Upper lobe of left lung (tissue), 6 donors: ENCODE measurements around the gene TRPC4. TPM values are rescaled to one million over a fixed set of nuclear protein-coding genes. Genes with fewer than 3 reads are reported as not detected.
A peak's percentile ranks its signal among the peaks of the same experiment; 100 is the strongest.

Experiments
- ATAC-seq, 2 donors: fragments of 200-7000 bp; cut with Tn5 transposase; one replicate each; pipeline ENCODE4 v1.9.1; 2022; ENCODE audit warnings: mild to moderate bottlenecking in 2 of 2, moderate library complexity in 2 of 2; ENCODE audit not compliant: low FRiP score in 2 of 2
- DNase-seq, 2 donors: peaks; one replicate each; pipeline ENCODE4 v3.0.0-alpha.2; 2019 to 2020
- H3K27ac ChIP-seq, 4 donors: fragments of 200-600 bp; sonication (generic); one replicate each; pipeline ENCODE4 v1.5.1; 2016 to 2019
- H3K27me3 ChIP-seq, 4 donors: fragments of 200-600 bp; sonication (generic); one replicate each; pipeline ENCODE4 v1.5.1; 2017 to 2019
- H3K36me3 ChIP-seq, 4 donors: fragments of 200-600 bp; sonication (generic); one replicate each; pipeline ENCODE4 v1.5.1; 2016 to 2019
- H3K4me1 ChIP-seq, 4 donors: fragments of 200-600 bp; sonication (generic); one replicate each; pipeline ENCODE4 v1.5.1; 2018 to 2019
- H3K4me3 ChIP-seq, 4 donors: fragments of 200-600 bp; sonication (generic); one replicate each; pipeline ENCODE4 v1.5.1; 2017 to 2019; ENCODE audit warnings: mild to moderate bottlenecking in 2 of 4, moderate library complexity in 1 of 4
- H3K9me3 ChIP-seq, 4 donors: fragments of 200-600 bp; sonication (generic); one replicate each; pipeline ENCODE4 v1.5.1; 2018 to 2019
- EP300 ChIP-seq, 4 donors: sonication (generic); formaldehyde crosslinking; IDR thresholded peaks; one replicate each; pipeline ENCODE4 v1.5.1; 2017; ENCODE audit warnings: antibody characterized with exemption in 4 of 4, control low read depth in 2 of 4
- POLR2A ChIP-seq, 4 donors: fragments of 450-650 bp; IDR thresholded peaks; one replicate each; pipeline ENCODE4 v1.5.1; 2016 to 2017; ENCODE audit warnings: antibody characterized with exemption in 4 of 4, mild to moderate bottlenecking in 2 of 4
- POLR2AphosphoS5 ChIP-seq, 2 donors: sonication (generic); formaldehyde crosslinking; IDR thresholded peaks; one replicate each; pipeline ENCODE4 v1.5.1; 2017; ENCODE audit warnings: antibody characterized with exemption in 2 of 2
- WGBS, 2 donors: methylation state at CpG; one replicate each; pipeline ENCODE4 v1.1.5; 2017 to 2018; 5-methylcytosine and 5-hydroxymethylcytosine counted together
- total RNA-seq, 6 donors: library from RNA; depleted of rRNA in 4 of 6; stranded (reverse); fragments of >200 nt in 4 of 6; gene quantifications; one replicate each; pipeline versions ENCODE4 v1.1.0 to v1.2.1, GENCODE V29; 2016 to 2021
- TF ChIP-seq, protein P1 (sequence below), 6 experiments: fragments of 450-650 bp in 4 of 6; fragments of 200-600 bp in 2 of 6; sonication (generic) in 2 of 6; IDR thresholded peaks; one replicate each; pipeline ENCODE4 v1.5.1; 2016 to 2019; ENCODE audit warnings: antibody characterized with exemption in 6 of 6
- donor health status: DM: no; HTN: no; CAD: no; lungs with moderate emphysema.
- donor health status: DM: no; HTN: yes; CAD: no; lungs with severe emphysema.

Gene TRPC4
- total RNA-seq, 6 donors from 2014 or later = 0.39 to 6.3 (median 1.8) TPM

DNA sequence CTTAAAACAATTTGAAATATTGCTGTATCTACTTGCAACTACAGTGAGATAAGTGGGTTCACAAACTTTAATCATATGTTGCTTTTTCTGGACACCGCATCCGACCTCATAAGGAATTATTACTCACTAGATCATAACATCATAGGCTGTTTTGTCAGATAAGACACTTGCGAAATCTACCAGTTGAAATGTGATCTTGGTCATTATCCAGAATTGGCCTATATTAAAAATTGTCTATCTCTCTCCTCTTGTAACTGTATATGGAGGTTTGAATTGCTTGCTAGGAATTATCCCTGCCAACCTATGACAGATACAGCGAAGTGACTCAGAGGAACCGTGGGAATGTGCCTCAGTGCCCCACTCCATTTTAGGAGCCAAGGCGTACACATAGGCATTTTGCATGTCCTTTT lies 154.0 kb downstream of the TRPC4 start:
- no peaks in the 10 kb centered on the region for H3K27me3 ChIP-seq
- TF ChIP-seq POLR2AphosphoS5 (IDR thresholded peaks at IDR 0.05) = no peak
- TF ChIP-seq, protein P1, sequence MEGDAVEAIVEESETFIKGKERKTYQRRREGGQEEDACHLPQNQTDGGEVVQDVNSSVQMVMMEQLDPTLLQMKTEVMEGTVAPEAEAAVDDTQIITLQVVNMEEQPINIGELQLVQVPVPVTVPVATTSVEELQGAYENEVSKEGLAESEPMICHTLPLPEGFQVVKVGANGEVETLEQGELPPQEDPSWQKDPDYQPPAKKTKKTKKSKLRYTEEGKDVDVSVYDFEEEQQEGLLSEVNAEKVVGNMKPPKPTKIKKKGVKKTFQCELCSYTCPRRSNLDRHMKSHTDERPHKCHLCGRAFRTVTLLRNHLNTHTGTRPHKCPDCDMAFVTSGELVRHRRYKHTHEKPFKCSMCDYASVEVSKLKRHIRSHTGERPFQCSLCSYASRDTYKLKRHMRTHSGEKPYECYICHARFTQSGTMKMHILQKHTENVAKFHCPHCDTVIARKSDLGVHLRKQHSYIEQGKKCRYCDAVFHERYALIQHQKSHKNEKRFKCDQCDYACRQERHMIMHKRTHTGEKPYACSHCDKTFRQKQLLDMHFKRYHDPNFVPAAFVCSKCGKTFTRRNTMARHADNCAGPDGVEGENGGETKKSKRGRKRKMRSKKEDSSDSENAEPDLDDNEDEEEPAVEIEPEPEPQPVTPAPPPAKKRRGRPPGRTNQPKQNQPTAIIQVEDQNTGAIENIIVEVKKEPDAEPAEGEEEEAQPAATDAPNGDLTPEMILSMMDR (IDR thresholded peaks at IDR 0.05) = no peak
- no peak for TF ChIP-seq POLR2A (IDR thresholded peaks at IDR 0.05)
- no peak for TF ChIP-seq EP300 (IDR thresholded peaks at IDR 0.05)
- no peaks in the 10 kb centered on the region for H3K36me3 ChIP-seq
- 83 to 89% methylated on average over 6 of the region's 6 CpGs for WGBS, 2 donors
- H3K4me3 ChIP-seq = no peak overlapping the region
- no peaks in the 10 kb centered on the region for H3K4me1 ChIP-seq
- no peak for ATAC-seq
- DNase-seq = no peak
- H3K9me3 ChIP-seq = no peaks in the 10 kb centered on the region
- no peak overlapping the region for H3K27ac ChIP-seq

DNA sequence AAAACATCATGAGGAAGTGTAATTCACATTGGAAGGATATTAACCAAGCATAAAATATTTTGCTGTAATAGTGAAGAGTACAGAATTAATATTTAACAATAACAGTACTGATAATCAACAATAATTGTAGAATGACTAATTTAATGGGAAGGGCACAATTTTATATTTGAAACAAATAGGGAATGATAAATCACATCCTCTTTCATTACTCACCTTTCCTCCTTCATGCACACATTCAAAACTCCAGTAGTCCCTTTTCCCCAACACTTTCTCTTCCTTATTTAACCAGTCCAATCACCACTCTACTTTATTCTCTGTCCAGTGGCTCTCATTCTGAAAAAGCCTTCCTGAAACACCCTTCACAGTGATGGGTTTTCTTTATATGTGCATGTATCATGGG lies 160.3 kb downstream of the TRPC4 start:
- no peak for ATAC-seq
- no peak for DNase-seq
- no peaks in the 10 kb centered on the region for H3K27me3 ChIP-seq
- no peaks in the 10 kb centered on the region for H3K9me3 ChIP-seq
- no peaks in the 10 kb centered on the region for H3K36me3 ChIP-seq
- no peaks in the 10 kb centered on the region for H3K4me1 ChIP-seq
- no peak overlapping the region for H3K27ac ChIP-seq
- H3K4me3 ChIP-seq = no peak overlapping the region
- TF ChIP-seq POLR2AphosphoS5 (IDR thresholded peaks at IDR 0.05) (no peak), POLR2A (IDR thresholded peaks at IDR 0.05) (no peak), EP300 (IDR thresholded peaks at IDR 0.05) (no peak)
- TF ChIP-seq, protein P1 (IDR thresholded peaks at IDR 0.05) = no peak

DNA sequence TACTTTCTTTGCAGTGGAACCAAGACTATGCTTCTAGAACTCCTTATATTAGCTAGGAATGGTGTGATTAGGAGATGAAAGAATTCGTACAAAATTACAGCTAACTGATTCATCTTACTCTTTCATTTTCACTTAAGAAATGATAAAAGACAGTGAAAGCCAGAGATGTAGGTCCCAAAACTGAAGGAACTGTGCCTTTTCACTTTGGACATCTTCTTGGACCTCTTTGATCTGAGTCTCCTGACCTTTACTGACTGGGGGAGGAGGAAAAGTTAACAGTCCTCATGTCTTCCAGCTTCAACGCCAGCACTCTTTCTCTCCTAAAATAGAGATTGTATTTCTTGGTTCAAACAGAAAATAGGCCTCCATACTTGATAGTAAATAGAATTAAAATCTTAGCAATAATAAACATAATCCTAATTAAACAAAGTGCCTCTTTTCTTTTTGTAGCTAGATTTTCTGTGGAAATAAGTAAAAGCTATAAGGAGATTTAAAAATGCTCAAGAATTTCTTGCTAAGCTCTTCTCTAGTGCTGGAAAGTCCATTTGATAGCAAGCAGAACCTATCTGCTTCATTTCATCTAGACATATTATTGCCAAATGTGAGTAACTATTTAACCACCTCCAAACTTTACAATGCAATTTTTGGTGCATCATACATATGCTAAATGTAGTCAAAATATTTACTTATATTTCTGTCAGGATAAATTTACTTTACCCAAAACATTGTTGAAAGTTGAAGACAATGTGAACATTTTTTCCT lies 161.7 kb downstream of the TRPC4 start:
- ATAC-seq = no peak
- WGBS, 2 donors = 84 to 92% methylated on average over 2 of the region's 2 CpGs
- no peaks in the 10 kb centered on the region for H3K36me3 ChIP-seq
- no peak overlapping the region for H3K27ac ChIP-seq
- TF ChIP-seq, protein P1 (IDR thresholded peaks at IDR 0.05) = no peak
- TF ChIP-seq POLR2A (IDR thresholded peaks at IDR 0.05) (no peak), POLR2AphosphoS5 (IDR thresholded peaks at IDR 0.05) (no peak), EP300 (IDR thresholded peaks at IDR 0.05) (no peak)
- no peaks in the 10 kb centered on the region for H3K9me3 ChIP-seq
- H3K27me3 ChIP-seq = no peaks in the 10 kb centered on the region
- DNase-seq = no peak
- no peak overlapping the region for H3K4me3 ChIP-seq
- H3K4me1 ChIP-seq = no peaks in the 10 kb centered on the region

DNA sequence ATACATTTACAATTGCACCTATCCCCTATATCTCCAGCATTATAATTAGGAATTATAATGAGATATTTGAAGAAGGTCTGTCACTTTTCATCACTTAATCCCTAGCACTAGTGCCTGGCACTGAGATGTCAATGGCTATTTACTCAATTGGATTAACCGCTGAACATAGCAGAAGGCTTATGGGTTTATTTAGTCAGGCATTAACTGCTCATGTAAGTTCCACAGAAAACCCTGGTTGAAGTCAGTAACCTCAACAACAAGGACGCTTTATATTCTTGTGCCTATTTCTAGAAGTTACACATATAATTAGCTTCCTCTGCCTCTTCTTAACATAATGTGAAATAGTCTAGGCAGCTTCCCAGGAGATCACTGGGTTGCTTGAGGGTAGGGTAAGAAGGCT lies 163.5 kb downstream of the TRPC4 start:
- TF ChIP-seq POLR2A (IDR thresholded peaks at IDR 0.05) (no peak), EP300 (IDR thresholded peaks at IDR 0.05) (no peak), POLR2AphosphoS5 (IDR thresholded peaks at IDR 0.05) (no peak)
- TF ChIP-seq, protein P1 (IDR thresholded peaks at IDR 0.05) = no peak
- H3K27ac ChIP-seq = no peak overlapping the region
- no peak for DNase-seq
- no peaks in the 10 kb centered on the region for H3K27me3 ChIP-seq
- H3K36me3 ChIP-seq = no peaks in the 10 kb centered on the region
- 94 to 96% methylated on average over 2 of the region's 2 CpGs for WGBS, 2 donors
- no peaks in the 10 kb centered on the region for H3K4me1 ChIP-seq
- no peak for ATAC-seq
- H3K4me3 ChIP-seq = no peak overlapping the region
- no peaks in the 10 kb centered on the region for H3K9me3 ChIP-seq

DNA sequence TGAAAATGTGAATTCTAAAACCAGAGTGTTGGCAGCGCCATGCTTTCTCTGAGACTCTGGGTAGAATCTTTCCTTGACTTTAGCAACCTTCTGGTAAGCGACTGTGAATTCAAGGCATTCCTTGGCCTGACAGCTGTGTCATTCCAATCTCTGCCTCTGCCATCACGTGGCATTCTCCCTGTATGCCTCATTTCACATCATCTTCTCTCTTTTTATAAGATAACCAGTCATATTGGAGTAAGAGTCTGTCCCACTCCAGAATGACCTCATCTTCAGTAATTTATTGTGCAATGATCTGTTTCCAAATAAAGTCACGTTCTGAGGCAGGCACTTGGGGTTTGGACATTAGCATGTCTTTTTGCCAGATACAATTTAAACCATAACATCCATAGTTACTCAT lies 167.6 kb downstream of the TRPC4 start:
- ATAC-seq (peak; percentile 55 to 65), DNase-seq (no peak)
- TF ChIP-seq, protein P1 (IDR thresholded peaks at IDR 0.05) = no peak
- TF ChIP-seq EP300 (IDR thresholded peaks at IDR 0.05) = peak in 1 of 4 donors; percentile 65
- peak in 1 of 2 donors; percentile 50 for TF ChIP-seq POLR2AphosphoS5 (IDR thresholded peaks at IDR 0.05)
- no peaks in the 10 kb centered on the region for H3K36me3 ChIP-seq
- no peaks in the 10 kb centered on the region for H3K27me3 ChIP-seq
- H3K4me3 ChIP-seq = no peak overlapping the region
- 59 to 65% methylated on average over 4 of the region's 4 CpGs for WGBS, 2 donors
- no peaks in the 10 kb centered on the region for H3K4me1 ChIP-seq
- H3K9me3 ChIP-seq = no peaks in the 10 kb centered on the region
- H3K27ac ChIP-seq = peak overlapping the region in 3 of 4 donors; percentile 2 to 36 (median 26)
